ENCODE data around the gene KCNN4. TPM values are rescaled to one million over a fixed set of nuclear protein-coding genes. Genes with fewer than 3 reads are reported as not detected.

Gene KCNN4
- total RNA-seq, 3 donors from 2014 or later, result 14.9 to 36.2 (median 36.1) TPM

DNA sequence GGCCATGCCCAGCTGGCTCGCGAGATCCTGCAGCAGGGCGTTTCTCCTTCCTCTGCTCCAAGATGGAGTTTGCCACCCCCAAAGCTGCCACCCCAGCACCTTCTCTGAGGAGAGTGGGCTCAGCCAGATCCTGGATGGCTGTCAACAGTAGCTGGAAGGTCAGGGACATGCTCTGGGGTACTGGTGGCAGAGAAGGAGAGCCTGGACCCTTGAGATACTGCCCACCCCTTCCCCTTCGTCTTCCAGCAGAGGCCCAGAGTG is 53.2 kb downstream of the KCNN4 start:
- TF ChIP-seq, protein P1, sequence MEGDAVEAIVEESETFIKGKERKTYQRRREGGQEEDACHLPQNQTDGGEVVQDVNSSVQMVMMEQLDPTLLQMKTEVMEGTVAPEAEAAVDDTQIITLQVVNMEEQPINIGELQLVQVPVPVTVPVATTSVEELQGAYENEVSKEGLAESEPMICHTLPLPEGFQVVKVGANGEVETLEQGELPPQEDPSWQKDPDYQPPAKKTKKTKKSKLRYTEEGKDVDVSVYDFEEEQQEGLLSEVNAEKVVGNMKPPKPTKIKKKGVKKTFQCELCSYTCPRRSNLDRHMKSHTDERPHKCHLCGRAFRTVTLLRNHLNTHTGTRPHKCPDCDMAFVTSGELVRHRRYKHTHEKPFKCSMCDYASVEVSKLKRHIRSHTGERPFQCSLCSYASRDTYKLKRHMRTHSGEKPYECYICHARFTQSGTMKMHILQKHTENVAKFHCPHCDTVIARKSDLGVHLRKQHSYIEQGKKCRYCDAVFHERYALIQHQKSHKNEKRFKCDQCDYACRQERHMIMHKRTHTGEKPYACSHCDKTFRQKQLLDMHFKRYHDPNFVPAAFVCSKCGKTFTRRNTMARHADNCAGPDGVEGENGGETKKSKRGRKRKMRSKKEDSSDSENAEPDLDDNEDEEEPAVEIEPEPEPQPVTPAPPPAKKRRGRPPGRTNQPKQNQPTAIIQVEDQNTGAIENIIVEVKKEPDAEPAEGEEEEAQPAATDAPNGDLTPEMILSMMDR (IDR thresholded peaks at IDR 0.05), result no peak
- DNase-seq (no peak), ATAC-seq (no peak)
- Histone ChIP-seq H3K4me3 (no peak overlapping the region), H3K4me1 (ENCODE audit: low read depth) (no peaks in the 10 kb centered on the region), H3K36me3 (ENCODE audit: low read depth) (no peaks in the 10 kb centered on the region), H3K9me3 (no peaks in the 10 kb centered on the region)
- intact Hi-C loops (cut with DNase I, micrococcal nuclease), result no loop called here

DNA sequence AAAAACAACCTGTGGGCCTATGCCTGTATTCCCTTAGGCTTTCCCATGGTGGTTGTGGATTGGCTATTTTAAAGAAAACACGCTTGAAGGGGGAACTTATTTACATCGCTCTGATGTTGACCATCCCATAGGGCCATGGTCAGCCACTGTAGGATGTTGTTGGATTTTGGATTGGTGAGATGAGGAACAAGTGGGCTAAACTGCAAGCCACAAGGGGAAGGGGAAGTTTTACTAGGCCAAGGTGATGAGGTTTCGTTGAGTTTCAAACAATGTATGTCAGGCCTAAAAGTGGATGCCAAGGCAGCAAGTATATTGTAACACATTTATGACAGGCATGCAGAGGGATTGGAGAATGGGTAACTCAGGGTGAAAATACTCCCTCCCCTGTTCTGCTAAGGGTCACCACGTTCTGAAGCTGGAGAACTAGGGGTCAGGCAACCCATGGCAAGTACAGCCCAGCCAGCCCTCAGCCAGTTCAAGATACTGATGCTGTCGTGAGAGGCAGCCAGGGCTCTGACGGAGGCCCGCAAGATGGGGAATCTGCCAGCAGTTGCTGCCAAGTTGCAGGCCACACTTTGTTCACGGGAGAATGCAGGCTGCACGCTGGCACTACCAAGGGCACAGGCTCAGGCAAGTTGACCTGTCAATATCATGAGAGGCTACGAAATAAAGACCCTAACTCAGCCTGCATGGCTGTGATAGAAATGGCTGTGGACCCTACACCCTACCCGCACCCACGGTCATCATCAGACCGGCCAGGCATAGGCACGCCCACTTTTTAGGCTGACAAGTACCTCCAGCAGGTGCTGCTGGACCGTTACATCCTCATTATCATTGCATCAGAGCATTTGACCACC is 53.8 kb downstream of the KCNN4 start:
- no peaks in the 10 kb centered on the region for H3K4me1 ChIP-seq (ENCODE audit: low read depth)
- DNase-seq (no peak), ATAC-seq (no peak)
- H3K4me3 ChIP-seq, result no peak overlapping the region
- TF ChIP-seq, protein P1 (IDR thresholded peaks at IDR 0.05), result no peak
- intact Hi-C loops (cut with DNase I, micrococcal nuclease), result no loop called here
- no peaks in the 10 kb centered on the region for H3K36me3 ChIP-seq (ENCODE audit: low read depth)
- H3K9me3 ChIP-seq, result no peaks in the 10 kb centered on the region

DNA sequence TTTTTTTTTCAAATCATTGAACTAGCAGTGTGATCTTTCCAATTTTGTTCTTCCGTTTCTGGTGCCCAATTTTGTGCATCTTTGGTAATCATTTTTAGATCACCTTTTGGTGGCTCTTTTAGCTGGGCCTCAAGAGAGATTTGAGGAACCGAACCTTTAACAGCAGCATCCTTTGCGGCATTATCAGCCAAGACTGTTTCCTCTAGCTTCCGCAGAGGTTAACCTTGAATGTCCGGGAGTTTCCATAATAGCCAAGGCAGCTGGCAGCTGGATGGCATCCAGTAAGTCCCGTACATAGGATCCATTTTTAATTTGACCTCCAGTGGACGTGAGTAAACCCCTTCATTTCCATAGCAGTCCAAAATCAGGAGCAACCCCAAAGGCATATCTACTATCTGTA is 55.3 kb downstream of the KCNN4 start:
- Histone ChIP-seq H3K4me3 (no peak overlapping the region), H3K4me1 (ENCODE audit: low read depth) (no peaks in the 10 kb centered on the region), H3K9me3 (no peaks in the 10 kb centered on the region), H3K36me3 (ENCODE audit: low read depth) (no peaks in the 10 kb centered on the region)
- no peak for DNase-seq
- no peak for ATAC-seq
- intact Hi-C loops (cut with DNase I, micrococcal nuclease), result no loop called here
- TF ChIP-seq, protein P1 (IDR thresholded peaks at IDR 0.05), result no peak

DNA sequence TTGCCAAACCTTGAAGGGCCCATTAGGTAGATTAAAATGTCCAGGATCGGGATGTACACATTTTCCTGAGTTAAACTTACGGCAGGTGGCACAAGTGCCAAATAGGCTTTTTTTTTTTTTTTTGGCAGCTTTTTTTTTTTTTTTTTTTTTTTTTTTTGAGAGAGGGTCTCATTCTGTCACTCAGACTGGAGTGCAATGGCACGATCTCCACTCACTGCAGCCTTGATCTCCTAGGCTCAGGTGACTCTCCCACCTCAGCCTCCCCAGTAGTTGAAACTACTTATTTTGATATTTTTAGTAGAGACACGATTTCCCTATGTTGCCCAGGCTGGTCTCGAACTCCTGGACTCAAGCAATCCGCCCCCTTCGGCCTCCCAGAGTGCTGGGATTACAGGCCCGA is 55.9 kb downstream of the KCNN4 start:
- Histone ChIP-seq H3K9me3 (no peaks in the 10 kb centered on the region), H3K4me3 (no peak overlapping the region), H3K4me1 (ENCODE audit: low read depth) (no peaks in the 10 kb centered on the region), H3K36me3 (ENCODE audit: low read depth) (no peaks in the 10 kb centered on the region)
- DNase-seq, result no peak
- ATAC-seq, result no peak
- intact Hi-C loops (cut with DNase I, micrococcal nuclease), result no loop called here
- TF ChIP-seq, protein P1 (IDR thresholded peaks at IDR 0.05), result no peak

DNA sequence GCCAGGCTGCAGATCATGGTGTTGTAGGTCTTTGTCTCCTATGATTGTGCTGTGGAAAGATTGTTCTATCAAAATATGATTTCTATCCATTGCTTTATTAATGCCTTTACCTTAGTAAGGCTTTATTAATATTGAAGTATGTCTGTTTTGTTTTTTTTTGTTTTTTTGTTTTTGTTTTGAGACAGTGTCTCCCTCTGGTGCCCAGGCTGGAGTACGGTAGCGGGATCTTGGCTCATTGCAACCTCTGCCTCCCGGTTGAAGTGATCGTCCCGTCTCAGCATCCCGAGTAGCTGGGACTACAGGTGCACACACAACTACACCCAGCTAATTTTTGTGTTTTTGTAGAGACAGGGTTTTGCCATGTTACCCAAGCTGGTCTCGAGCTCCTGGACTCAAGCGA is 57.2 kb downstream of the KCNN4 start:
- DNase-seq, result peak in 1 of 3 donors; percentile 25
- TF ChIP-seq, protein P1 (IDR thresholded peaks at IDR 0.05), result peak; percentile 7
- no peaks in the 10 kb centered on the region for H3K36me3 ChIP-seq (ENCODE audit: low read depth)
- intact Hi-C loops (cut with DNase I, micrococcal nuclease), result no loop called here
- no peak overlapping the region for H3K4me3 ChIP-seq
- peak; percentile 58 for ATAC-seq
- H3K4me1 ChIP-seq (ENCODE audit: low read depth), result no peaks in the 10 kb centered on the region
- no peaks in the 10 kb centered on the region for H3K9me3 ChIP-seq
